Measurements from ENCODE around the gene INTS4.

DNA sequence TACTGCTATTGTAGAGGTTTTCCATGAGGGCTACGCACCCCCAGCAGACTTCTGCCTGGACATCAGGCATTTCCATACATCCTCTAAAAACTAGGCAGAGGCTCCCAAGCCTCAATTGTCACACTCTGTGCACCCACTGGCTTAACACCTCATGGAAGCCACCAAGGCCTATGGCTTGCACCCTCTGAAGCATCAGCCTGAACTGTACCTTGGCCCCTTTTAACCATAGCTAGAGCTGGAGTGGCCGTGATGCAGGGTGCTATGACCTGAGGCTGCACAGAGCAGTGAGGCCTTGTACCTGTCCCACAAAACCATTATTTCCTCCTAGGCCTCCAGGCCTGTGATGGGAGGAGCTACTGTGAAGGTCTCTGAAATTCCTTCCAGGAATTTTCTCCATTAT lies 139.6 kb downstream of the INTS4 start:
- TF ChIP-seq CTCF (IDR thresholded peaks at IDR 0.05) (no peak), POLR2A (IDR thresholded peaks at IDR 0.05) (no peak), EP300 (IDR thresholded peaks at IDR 0.05) (no peak)
